GM21515 (cell line): ENCODE data around the gene TYK2.

Experiments
- ATAC-seq: cut with Tn5 transposase; IDR thresholded peaks from one replicate; pipeline ENCODE4 v1.9.1; 2021; ENCODE audit not compliant: unreplicated experiment

Gene TYK2

GRCh38 chr19:10317045-10317856 is 63.1 kb downstream of the TYK2 start:
- no peak for ATAC-seq

- ATAC-seq = peak; percentile 6
Measured at GRCh38 chr19:10316229-10317044, 63.9 kb downstream of the TYK2 start.

DNA sequence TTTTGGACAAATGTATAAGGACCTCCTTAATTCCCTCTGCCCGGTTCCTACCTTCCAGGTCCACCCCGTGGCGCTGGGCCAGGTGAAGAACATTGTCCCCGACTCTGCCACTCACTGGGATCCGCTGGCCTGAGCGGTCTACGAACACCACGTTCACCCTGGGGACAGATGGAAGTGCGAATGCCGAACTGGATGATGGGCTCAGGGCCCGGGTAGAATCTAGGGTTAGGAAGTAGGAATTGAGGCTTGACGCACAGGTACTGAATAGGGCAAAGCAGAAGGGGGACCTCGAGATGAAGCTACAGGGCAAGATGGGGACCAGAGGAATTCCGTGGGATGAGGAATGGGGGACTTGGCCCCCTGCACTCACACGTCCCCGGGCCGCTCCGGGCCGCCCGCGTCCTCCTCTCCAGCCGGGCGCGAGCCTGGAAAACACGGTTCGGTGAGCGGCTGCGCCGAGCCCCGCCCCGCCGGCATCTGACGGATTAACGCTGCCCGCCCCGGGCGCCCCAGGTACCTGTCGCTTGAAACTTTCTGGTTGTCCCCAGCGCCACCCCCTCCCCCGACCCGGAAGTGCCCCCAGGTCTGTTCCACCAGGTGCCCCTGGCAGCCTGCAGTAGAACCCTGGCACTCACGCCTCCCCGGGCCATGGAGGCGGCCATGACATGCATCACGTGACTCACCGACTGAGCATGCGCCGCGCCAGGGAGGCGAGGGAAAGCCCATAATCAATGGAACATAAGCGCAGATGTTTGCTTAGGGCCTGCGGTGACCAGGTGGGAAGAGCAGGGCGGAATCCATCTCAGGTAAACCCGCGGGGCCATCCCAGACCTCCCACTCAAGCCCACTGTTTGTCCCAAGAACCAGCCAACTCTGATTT is 64.8 kb downstream of the TYK2 start, which contains the start of gene FDX2:
Gene FDX2 (minus strand): TSS at position 681 of the 880 bp plus-strand sequence. CDS start 19 bp downstream, at position 662.
- ATAC-seq = peak; percentile 59

DNA sequence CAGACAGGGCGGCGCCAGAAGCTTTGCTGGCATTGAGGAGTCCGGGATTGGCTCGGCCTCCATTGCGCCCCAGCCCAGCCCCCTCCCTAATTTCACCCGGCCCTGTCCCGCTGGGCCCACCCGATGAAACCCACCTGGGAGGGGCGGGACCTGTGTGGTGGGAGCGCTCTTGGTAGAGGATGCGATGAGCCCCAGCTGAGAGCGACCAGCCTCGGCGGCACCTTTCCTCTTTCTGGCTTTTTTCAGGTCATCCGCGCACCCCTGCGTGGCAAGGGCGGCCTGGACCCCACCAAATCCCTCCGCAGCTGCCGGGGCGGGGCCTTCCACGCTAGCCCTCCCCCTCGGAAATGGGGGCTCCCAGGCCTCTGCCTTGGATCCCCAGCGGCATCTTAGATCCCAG is 70.9 kb downstream of the TYK2 start, which contains the start of gene ZGLP1:
Gene ZGLP1 (minus strand): TSS at position 393 of the 400 bp plus-strand sequence.
- ATAC-seq = no peak

- no peak for ATAC-seq
Measured at GRCh38 chr19:10306327-10306726, 74.0 kb downstream of the TYK2 start.

DNA sequence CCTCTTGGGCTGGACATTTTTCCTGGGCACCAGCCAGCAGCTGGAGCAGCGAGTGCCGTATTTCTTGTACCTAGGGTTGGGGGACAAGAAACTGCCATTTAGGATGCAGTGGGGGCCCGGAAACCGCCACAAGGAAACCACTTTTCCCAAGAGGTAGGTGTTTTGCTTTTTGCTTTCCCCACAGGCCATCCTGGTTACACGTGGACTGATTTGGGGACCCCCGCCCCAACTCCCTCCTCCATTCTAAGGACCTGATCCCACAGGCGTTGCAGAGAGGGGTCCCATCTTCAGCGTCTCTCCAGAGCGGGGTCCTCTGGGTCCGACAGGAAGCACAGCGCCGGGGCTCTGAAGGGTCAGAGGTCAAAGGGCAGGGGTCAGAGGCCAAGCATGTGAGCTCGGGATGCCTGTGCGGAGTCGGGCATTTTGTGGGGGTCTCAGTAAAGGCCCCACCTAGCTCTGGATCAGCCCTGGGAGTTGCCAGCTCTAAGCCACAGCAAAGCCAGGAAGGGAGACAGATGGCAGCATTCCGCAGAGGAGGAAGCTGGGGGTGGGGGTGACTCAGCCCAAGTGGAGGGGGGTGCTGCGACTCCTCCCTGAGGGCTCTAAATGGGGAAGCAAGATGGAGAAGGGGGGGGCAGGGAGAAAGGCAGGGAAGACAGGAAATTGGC is 75.1 kb downstream of the TYK2 start:
- no peak for ATAC-seq
